ENCODE measurements around the gene RAB36. TPM values are rescaled to one million over a fixed set of nuclear protein-coding genes. Genes with fewer than 3 reads are reported as not detected.

RAB36 gene
- total and polyA plus RNA-seq, 7 experiments from 2014 or later, result 0.10 to 1.2 (median 0.40) TPM

GRCh38 chr22:23105304-23105703, 40.0 kb upstream of the RAB36 start:
- Mint-ChIP-seq H3K27ac (no peak overlapping the region), H3K4me3 (no peak overlapping the region), H3K27me3 (no peaks in the 10 kb centered on the region), H3K9me3 (no peaks in the 10 kb centered on the region), H3K36me3 (no peaks in the 10 kb centered on the region), H3K4me1 (no peaks in the 10 kb centered on the region)
- Histone ChIP-seq H3K27me3 (ENCODE audit: control insufficient read depth in 2 of 2, insufficient read depth in 2 of 2, low read length in 2 of 2) (no peaks in the 10 kb centered on the region), H3K9me3 (ENCODE audit: control insufficient read depth in 2 of 3, low read length in 3 of 3) (no peaks in the 10 kb centered on the region), H3K36me3 (ENCODE audit: control insufficient read depth in 2 of 3, insufficient read depth in 3 of 3, low read length in 3 of 3) (no peaks in the 10 kb centered on the region), H3K27ac (ENCODE audit: low read depth, low read length) (no peak overlapping the region), H3K4me1 (ENCODE audit: control insufficient read depth in 2 of 2, insufficient read depth in 2 of 2, low read length in 2 of 2) (no peaks in the 10 kb centered on the region), H3K4me3 (ENCODE audit: low read length) (no peak overlapping the region)
- ChIA-PET CTCF (no interaction called here), POLR2A (no interaction called here)
- no peak for ATAC-seq
- no peak for DNase-seq
- intact Hi-C loops (cut with micrococcal nuclease), result no loop called here

DNA sequence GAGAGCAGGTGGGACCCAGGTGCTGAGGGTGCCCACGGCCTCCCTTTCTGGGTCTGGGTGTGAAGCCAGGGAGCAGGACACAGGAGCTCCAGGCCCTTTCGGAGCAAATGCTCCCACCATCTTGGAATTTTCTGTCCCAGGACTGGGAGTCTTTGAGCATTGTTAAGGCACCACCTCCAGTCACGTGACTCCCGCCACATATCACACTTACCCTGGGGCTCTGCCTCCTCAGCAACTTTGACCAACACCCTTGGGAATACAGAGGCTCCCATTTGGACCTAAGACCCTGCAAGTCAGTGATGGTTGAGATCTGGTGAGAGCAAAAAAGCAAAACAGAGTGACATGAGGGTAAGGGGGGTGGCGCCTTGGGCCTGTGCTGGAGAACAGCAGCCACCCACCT, 39.4 kb upstream of the RAB36 start:
- H3K27me3 Mint-ChIP-seq, result no peaks in the 10 kb centered on the region
- no peaks in the 10 kb centered on the region for H3K4me1 ChIP-seq (ENCODE audit: control insufficient read depth in 2 of 2, insufficient read depth in 2 of 2, low read length in 2 of 2)
- H3K9me3 ChIP-seq (ENCODE audit: control insufficient read depth in 2 of 3, low read length in 3 of 3), result no peaks in the 10 kb centered on the region
- H3K36me3 ChIP-seq (ENCODE audit: control insufficient read depth in 2 of 3, insufficient read depth in 3 of 3, low read length in 3 of 3), result no peaks in the 10 kb centered on the region
- no peak overlapping the region for H3K4me3 ChIP-seq (ENCODE audit: low read length)
- no peak overlapping the region for H3K27ac ChIP-seq (ENCODE audit: low read depth, low read length)
- H3K4me3 Mint-ChIP-seq, result no peak overlapping the region
- DNase-seq (no peak), ATAC-seq (no peak)
- POLR2A ChIA-PET, result no interaction called here
- CTCF ChIA-PET, result interaction anchor here (1.0 kb wide), 1 partner anchor 15 kb away, joined by 3 read pairs; no protein-coding TSS in a partner anchor
- no peaks in the 10 kb centered on the region for H3K36me3 Mint-ChIP-seq
- intact Hi-C loops (cut with micrococcal nuclease), result no loop called here
- H3K9me3 Mint-ChIP-seq, result no peaks in the 10 kb centered on the region
- H3K4me1 Mint-ChIP-seq, result no peaks in the 10 kb centered on the region
- no peak overlapping the region for H3K27ac Mint-ChIP-seq
- H3K27me3 ChIP-seq (ENCODE audit: control insufficient read depth in 2 of 2, insufficient read depth in 2 of 2, low read length in 2 of 2), result no peaks in the 10 kb centered on the region

GRCh38 chr22:23106344-23106743, 38.9 kb upstream of the RAB36 start:
- no peaks in the 10 kb centered on the region for H3K27me3 Mint-ChIP-seq
- CTCF ChIA-PET, result interaction anchor here (1.0 kb wide), 1 partner anchor 15 kb away, joined by 3 read pairs; no protein-coding TSS in a partner anchor
- Histone ChIP-seq H3K9me3 (ENCODE audit: control insufficient read depth in 2 of 3, low read length in 3 of 3) (no peaks in the 10 kb centered on the region), H3K27me3 (ENCODE audit: control insufficient read depth in 2 of 2, insufficient read depth in 2 of 2, low read length in 2 of 2) (no peaks in the 10 kb centered on the region), H3K36me3 (ENCODE audit: control insufficient read depth in 2 of 3, insufficient read depth in 3 of 3, low read length in 3 of 3) (no peaks in the 10 kb centered on the region), H3K4me1 (ENCODE audit: control insufficient read depth in 2 of 2, insufficient read depth in 2 of 2, low read length in 2 of 2) (no peaks in the 10 kb centered on the region), H3K4me3 (ENCODE audit: low read length) (no peak overlapping the region), H3K27ac (ENCODE audit: low read depth, low read length) (no peak overlapping the region)
- H3K4me1 Mint-ChIP-seq, result no peaks in the 10 kb centered on the region
- POLR2A ChIA-PET, result no interaction called here
- no peaks in the 10 kb centered on the region for H3K36me3 Mint-ChIP-seq
- no peaks in the 10 kb centered on the region for H3K9me3 Mint-ChIP-seq
- H3K4me3 Mint-ChIP-seq, result no peak overlapping the region
- H3K27ac Mint-ChIP-seq, result no peak overlapping the region
- ATAC-seq (no peak), DNase-seq (no peak)
- intact Hi-C loops (cut with micrococcal nuclease), result no loop called here

- intact Hi-C loops (cut with micrococcal nuclease), result no loop called here
- no peak overlapping the region for H3K27ac Mint-ChIP-seq
Measured at GRCh38 chr22:23106906-23107367, 38.3 kb upstream of the RAB36 start.

GRCh38 chr22:23107487-23108248, 37.6 kb upstream of the RAB36 start:
- Mint-ChIP-seq H3K27ac (no peak overlapping the region), H3K4me1 (no peaks in the 10 kb centered on the region), H3K9me3 (no peaks in the 10 kb centered on the region), H3K27me3 (no peaks in the 10 kb centered on the region), H3K4me3 (no peak overlapping the region), H3K36me3 (no peaks in the 10 kb centered on the region)
- POLR2A ChIA-PET, result no interaction called here
- CTCF ChIA-PET, result no interaction called here
- no peaks in the 10 kb centered on the region for H3K36me3 ChIP-seq (ENCODE audit: control insufficient read depth in 2 of 3, insufficient read depth in 3 of 3, low read length in 3 of 3)
- H3K4me3 ChIP-seq (ENCODE audit: low read length), result no peak overlapping the region
- no peak for ATAC-seq
- no peaks in the 10 kb centered on the region for H3K27me3 ChIP-seq (ENCODE audit: control insufficient read depth in 2 of 2, insufficient read depth in 2 of 2, low read length in 2 of 2)
- intact Hi-C loops (cut with micrococcal nuclease), result no loop called here
- no peak overlapping the region for H3K27ac ChIP-seq (ENCODE audit: low read depth, low read length)
- no peaks in the 10 kb centered on the region for H3K9me3 ChIP-seq (ENCODE audit: control insufficient read depth in 2 of 3, low read length in 3 of 3)
- H3K4me1 ChIP-seq (ENCODE audit: control insufficient read depth in 2 of 2, insufficient read depth in 2 of 2, low read length in 2 of 2), result no peaks in the 10 kb centered on the region
- no peak for DNase-seq

More at GRCh38 chr22:23106906-23107367, 38.3 kb upstream of the RAB36 start:
- no peaks in the 10 kb centered on the region for H3K36me3 ChIP-seq (ENCODE audit: control insufficient read depth in 2 of 3, insufficient read depth in 3 of 3, low read length in 3 of 3)
- H3K4me3 Mint-ChIP-seq, result no peak overlapping the region
- no peaks in the 10 kb centered on the region for H3K27me3 ChIP-seq (ENCODE audit: control insufficient read depth in 2 of 2, insufficient read depth in 2 of 2, low read length in 2 of 2)
- no peaks in the 10 kb centered on the region for H3K9me3 Mint-ChIP-seq
- H3K27ac ChIP-seq (ENCODE audit: low read depth, low read length), result no peak overlapping the region
- CTCF ChIA-PET, result interaction anchor here (1.0 kb wide), 1 partner anchor 14 kb away, joined by 3 read pairs; no protein-coding TSS in a partner anchor
- H3K4me1 ChIP-seq (ENCODE audit: control insufficient read depth in 2 of 2, insufficient read depth in 2 of 2, low read length in 2 of 2), result no peaks in the 10 kb centered on the region
- H3K27me3 Mint-ChIP-seq, result no peaks in the 10 kb centered on the region
- DNase-seq (no peak), ATAC-seq (no peak)
- no peaks in the 10 kb centered on the region for H3K36me3 Mint-ChIP-seq
- no peaks in the 10 kb centered on the region for H3K4me1 Mint-ChIP-seq
- POLR2A ChIA-PET, result no interaction called here
- no peaks in the 10 kb centered on the region for H3K9me3 ChIP-seq (ENCODE audit: control insufficient read depth in 2 of 3, low read length in 3 of 3)
- H3K4me3 ChIP-seq (ENCODE audit: low read length), result no peak overlapping the region

GRCh38 chr22:23108249-23109078, 36.8 kb upstream of the RAB36 start:
- ChIA-PET CTCF (no interaction called here), POLR2A (no interaction called here)
- Histone ChIP-seq H3K27me3 (ENCODE audit: control insufficient read depth in 2 of 2, insufficient read depth in 2 of 2, low read length in 2 of 2) (no peaks in the 10 kb centered on the region), H3K9me3 (ENCODE audit: control insufficient read depth in 2 of 3, low read length in 3 of 3) (no peaks in the 10 kb centered on the region), H3K27ac (ENCODE audit: low read depth, low read length) (no peak overlapping the region), H3K4me1 (ENCODE audit: control insufficient read depth in 2 of 2, insufficient read depth in 2 of 2, low read length in 2 of 2) (no peaks in the 10 kb centered on the region), H3K36me3 (ENCODE audit: control insufficient read depth in 2 of 3, insufficient read depth in 3 of 3, low read length in 3 of 3) (no peaks in the 10 kb centered on the region), H3K4me3 (ENCODE audit: low read length) (no peak overlapping the region)
- Mint-ChIP-seq H3K27me3 (no peaks in the 10 kb centered on the region), H3K4me1 (no peaks in the 10 kb centered on the region), H3K36me3 (no peaks in the 10 kb centered on the region), H3K27ac (no peak overlapping the region), H3K9me3 (no peaks in the 10 kb centered on the region), H3K4me3 (no peak overlapping the region)
- intact Hi-C loops (cut with micrococcal nuclease), result no loop called here
- DNase-seq (no peak), ATAC-seq (no peak)

GRCh38 chr22:23109079-23109347, 36.3 kb upstream of the RAB36 start:
- Mint-ChIP-seq H3K4me3 (no peak overlapping the region), H3K27ac (no peak overlapping the region), H3K27me3 (no peaks in the 10 kb centered on the region), H3K4me1 (no peaks in the 10 kb centered on the region), H3K9me3 (no peaks in the 10 kb centered on the region), H3K36me3 (no peaks in the 10 kb centered on the region)
- Histone ChIP-seq H3K4me3 (ENCODE audit: low read length) (no peak overlapping the region), H3K27ac (ENCODE audit: low read depth, low read length) (no peak overlapping the region), H3K9me3 (ENCODE audit: control insufficient read depth in 2 of 3, low read length in 3 of 3) (no peaks in the 10 kb centered on the region), H3K36me3 (ENCODE audit: control insufficient read depth in 2 of 3, insufficient read depth in 3 of 3, low read length in 3 of 3) (no peaks in the 10 kb centered on the region), H3K4me1 (ENCODE audit: control insufficient read depth in 2 of 2, insufficient read depth in 2 of 2, low read length in 2 of 2) (no peaks in the 10 kb centered on the region), H3K27me3 (ENCODE audit: control insufficient read depth in 2 of 2, insufficient read depth in 2 of 2, low read length in 2 of 2) (no peaks in the 10 kb centered on the region)
- ATAC-seq (no peak), DNase-seq (no peak)
- intact Hi-C loops (cut with micrococcal nuclease), result no loop called here
- POLR2A ChIA-PET, result no interaction called here
- CTCF ChIA-PET, result interaction anchor here (1.3 kb wide), 1 partner anchor 19 kb away, joined by 3 read pairs; no protein-coding TSS in a partner anchor
